ENCODE data around the gene C20orf141. TPM values are rescaled to one million over a fixed set of nuclear protein-coding genes. Genes with fewer than 3 reads are reported as not detected.

C20orf141 gene
- total RNA-seq, 2 donors from 2014 or later: not detected

DNA sequence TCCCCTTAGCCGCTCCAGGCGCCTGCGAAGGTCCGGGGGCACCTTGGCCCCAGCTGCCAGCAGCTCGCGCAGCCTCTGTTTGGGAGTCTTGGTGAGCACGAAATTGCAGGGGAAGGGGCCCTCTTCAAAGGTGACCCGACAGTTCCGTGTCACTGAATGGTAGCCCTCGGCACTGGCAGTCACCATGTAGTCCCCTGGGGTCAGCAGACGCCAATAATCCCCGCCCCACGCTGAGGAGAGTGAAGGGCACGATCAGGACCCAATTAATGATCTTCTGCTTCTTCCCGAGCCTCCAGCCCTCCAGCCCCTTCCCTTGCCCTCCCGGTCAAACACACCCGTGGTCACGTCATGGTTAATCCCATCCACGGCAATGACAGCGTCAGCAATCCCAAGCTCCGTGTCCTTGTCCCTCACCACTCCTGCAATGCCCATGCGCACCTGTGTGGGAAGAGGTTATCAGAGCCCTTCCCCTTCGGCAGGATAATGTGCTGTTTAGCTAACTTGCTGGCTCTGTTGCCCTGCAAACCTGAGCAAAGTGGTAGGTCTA lies 20.5 kb upstream of the C20orf141 start:
- Histone ChIP-seq H3K4me1 (no peaks in the 10 kb centered on the region), H3K36me3 (no peaks in the 10 kb centered on the region), H3K9me3 (no peaks in the 10 kb centered on the region), H3K27ac (no peak overlapping the region), H3K9ac (ENCODE audit: low read depth in 2 of 2, low read length in 2 of 2) (no peak overlapping the region), H3K4me3 (no peak overlapping the region), H3K27me3 (peaks cover 10% of the 10 kb centered on the region)
- no peak for DNase-seq
- intact Hi-C loops (cut with DNase I): no loop called here
- TF ChIP-seq, protein P1, sequence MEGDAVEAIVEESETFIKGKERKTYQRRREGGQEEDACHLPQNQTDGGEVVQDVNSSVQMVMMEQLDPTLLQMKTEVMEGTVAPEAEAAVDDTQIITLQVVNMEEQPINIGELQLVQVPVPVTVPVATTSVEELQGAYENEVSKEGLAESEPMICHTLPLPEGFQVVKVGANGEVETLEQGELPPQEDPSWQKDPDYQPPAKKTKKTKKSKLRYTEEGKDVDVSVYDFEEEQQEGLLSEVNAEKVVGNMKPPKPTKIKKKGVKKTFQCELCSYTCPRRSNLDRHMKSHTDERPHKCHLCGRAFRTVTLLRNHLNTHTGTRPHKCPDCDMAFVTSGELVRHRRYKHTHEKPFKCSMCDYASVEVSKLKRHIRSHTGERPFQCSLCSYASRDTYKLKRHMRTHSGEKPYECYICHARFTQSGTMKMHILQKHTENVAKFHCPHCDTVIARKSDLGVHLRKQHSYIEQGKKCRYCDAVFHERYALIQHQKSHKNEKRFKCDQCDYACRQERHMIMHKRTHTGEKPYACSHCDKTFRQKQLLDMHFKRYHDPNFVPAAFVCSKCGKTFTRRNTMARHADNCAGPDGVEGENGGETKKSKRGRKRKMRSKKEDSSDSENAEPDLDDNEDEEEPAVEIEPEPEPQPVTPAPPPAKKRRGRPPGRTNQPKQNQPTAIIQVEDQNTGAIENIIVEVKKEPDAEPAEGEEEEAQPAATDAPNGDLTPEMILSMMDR (IDR thresholded peaks at IDR 0.05): no peak

DNA sequence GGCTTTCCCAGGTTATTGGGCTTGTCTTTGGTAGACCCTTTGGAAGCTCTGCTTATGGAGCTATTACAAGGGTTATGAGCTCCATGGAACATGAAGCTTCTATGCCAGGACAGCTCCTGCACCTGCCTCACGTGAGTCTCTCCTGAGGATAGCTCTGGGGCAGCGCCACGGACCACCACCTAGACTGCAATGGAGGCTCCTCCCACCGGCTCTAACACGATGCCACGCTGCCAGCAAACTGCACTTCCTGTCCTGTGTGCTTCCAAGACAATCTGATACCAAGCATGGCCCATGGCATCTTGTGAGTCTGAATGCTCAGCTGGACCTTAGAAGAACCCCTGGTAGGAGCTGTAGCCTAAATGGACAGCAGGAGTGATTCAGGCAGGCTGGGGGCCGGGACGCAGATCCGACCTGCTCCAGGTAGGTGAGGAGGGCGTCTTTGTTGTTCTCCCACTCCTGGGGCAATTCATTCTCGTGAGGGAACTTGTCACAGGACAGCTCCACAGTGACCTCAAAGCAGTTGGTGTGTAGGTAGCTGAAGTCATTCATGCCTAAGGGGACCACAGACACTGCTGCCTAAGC lies 19.8 kb upstream of the C20orf141 start:
- peaks cover 17% of the 10 kb centered on the region for H3K27me3 ChIP-seq
- no peak for DNase-seq
- TF ChIP-seq, protein P1 (IDR thresholded peaks at IDR 0.05): no peak
- no peak overlapping the region for H3K4me3 ChIP-seq
- no peaks in the 10 kb centered on the region for H3K36me3 ChIP-seq
- H3K9ac ChIP-seq (ENCODE audit: low read depth in 2 of 2, low read length in 2 of 2): no peak overlapping the region
- H3K27ac ChIP-seq: no peak overlapping the region
- intact Hi-C loops (cut with DNase I): no loop called here
- no peaks in the 10 kb centered on the region for H3K4me1 ChIP-seq
- no peaks in the 10 kb centered on the region for H3K9me3 ChIP-seq

DNA sequence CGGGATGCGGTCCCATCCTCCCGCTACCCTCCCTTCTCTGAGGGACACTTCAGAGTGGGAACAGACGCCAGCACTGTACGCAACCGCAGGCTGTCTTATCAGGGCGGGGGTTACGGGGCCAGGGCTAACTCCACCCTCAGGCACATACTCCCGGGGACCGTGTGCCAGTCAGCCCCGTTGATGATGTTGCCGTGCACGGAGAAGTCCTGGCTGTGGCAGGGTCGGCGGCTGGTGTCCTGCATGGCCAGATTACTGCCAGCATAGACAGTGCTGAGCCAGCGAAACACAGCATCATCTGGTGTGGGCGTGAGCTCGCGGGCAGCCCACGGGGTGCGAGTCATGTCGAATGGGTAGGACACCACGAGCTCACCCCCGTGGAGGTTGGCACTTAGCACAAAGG lies 19.3 kb upstream of the C20orf141 start:
- Histone ChIP-seq H3K9ac (ENCODE audit: low read depth in 2 of 2, low read length in 2 of 2) (no peak overlapping the region), H3K4me3 (no peak overlapping the region), H3K27me3 (peaks cover 22% of the 10 kb centered on the region), H3K9me3 (no peaks in the 10 kb centered on the region), H3K36me3 (no peaks in the 10 kb centered on the region), H3K27ac (no peak overlapping the region), H3K4me1 (peaks cover 4% of the 10 kb centered on the region)
- DNase-seq: no peak
- TF ChIP-seq, protein P1 (IDR thresholded peaks at IDR 0.05): no peak
- intact Hi-C loops (cut with DNase I): no loop called here

DNA sequence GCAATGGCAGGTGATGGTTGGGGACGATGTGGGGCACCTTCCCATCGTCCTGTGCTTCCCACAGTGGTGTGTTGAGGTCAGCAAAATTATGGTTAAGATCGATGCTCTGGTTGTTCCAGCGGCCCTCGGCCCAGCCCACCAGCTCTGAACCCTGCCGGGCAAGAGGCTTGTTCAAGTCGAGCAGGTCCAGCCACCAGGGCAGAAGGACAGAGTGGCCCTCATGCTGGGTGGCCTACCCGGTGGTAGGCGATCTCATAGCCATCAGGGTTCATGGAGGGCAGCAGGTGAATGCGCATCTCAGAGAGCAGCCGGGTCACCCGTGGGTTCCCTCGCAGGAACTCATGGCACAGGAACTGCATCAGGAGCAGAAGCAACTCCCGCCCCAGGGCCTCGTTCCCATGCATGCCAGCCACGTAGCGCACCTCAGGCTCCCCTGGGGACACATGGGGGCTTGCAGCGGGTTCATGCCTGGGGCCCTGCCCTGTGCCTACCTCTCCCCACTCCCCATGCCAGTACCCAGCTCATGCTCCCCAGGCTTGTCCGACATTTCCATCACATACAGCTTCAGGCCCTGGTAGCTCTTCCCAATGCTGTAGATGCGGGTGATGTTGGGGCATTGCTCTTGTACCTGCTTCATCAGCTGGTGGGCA lies 18.7 kb upstream of the C20orf141 start:
- H3K27ac ChIP-seq: no peak overlapping the region
- peaks cover 4% of the 10 kb centered on the region for H3K4me1 ChIP-seq
- no peaks in the 10 kb centered on the region for H3K9me3 ChIP-seq
- intact Hi-C loops (cut with DNase I): no loop called here
- TF ChIP-seq, protein P1 (IDR thresholded peaks at IDR 0.05): no peak
- no peak for DNase-seq
- no peak overlapping the region for H3K4me3 ChIP-seq
- no peaks in the 10 kb centered on the region for H3K36me3 ChIP-seq
- peaks cover 29% of the 10 kb centered on the region for H3K27me3 ChIP-seq
- no peak overlapping the region for H3K9ac ChIP-seq (ENCODE audit: low read depth in 2 of 2, low read length in 2 of 2)

DNA sequence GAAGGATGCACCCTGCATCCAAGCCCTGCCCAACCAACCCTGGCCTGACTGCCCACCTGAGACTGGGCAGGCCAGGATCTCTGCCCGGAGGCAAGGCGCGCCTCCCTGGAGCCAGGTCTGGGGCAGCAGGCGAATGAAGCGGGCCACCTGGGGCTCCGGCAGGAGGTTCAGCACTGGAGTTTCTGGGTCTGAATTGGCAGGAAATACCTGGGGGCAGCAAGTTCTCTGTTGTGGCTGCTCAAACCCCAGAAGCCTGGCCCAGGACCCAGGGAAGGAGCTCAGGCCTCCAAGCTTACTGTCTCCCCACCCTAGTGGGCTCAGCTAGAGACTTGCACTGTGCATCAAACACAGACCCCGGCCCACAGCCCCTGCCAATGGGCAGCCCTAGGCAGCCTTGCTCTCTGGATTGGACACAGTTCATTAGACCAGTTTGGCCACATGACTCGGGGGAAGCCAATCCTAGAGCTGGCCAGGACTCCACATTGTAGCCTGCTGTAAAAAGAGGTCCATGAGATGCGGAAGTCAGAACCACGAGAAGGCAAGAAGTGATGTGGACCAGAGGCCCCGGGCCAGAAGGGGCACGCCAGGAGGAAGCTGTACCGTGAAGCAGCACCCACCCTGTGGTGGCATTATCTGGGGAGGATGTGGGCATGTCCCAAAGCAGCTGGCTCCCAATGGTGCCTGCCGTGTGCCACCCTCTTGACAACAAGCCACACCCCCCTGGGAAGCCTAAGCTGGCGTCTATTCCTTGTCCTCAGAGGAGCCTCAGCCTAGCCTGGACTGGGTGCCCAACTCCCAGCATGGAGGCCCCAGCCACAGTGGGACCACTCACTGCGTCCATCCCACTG lies 17.4 kb upstream of the C20orf141 start:
- H3K9ac ChIP-seq (ENCODE audit: low read depth in 2 of 2, low read length in 2 of 2): no peak overlapping the region
- H3K27ac ChIP-seq: no peak overlapping the region
- H3K36me3 ChIP-seq: no peaks in the 10 kb centered on the region
- intact Hi-C loops (cut with DNase I): no loop called here
- no peak for DNase-seq
- H3K9me3 ChIP-seq: no peaks in the 10 kb centered on the region
- H3K4me3 ChIP-seq: no peak overlapping the region
- TF ChIP-seq, protein P1 (IDR thresholded peaks at IDR 0.05): no peak
- H3K27me3 ChIP-seq: peaks cover 35% of the 10 kb centered on the region
- peaks cover 4% of the 10 kb centered on the region for H3K4me1 ChIP-seq
